Erythroblast (primary cell): ENCODE data around the gene COMMD3.
A peak's percentile ranks its signal among the peaks of the same experiment; 100 is the strongest.

Experiments
- DNase-seq, 2 experiments: peaks; one replicate each; lab custom pipeline; 2025; lab: John Stamatoyannopoulos, UW
- GATA1 ChIP-seq: IDR thresholded peaks from 2 replicates; pipeline ENCODE4 v1.6.1; 2011; ENCODE audit warnings: low read depth, mild to moderate bottlenecking, control low read depth, low read length, moderate library complexity
- POLR2A ChIP-seq: IDR thresholded peaks from 2 replicates; pipeline ENCODE4 v1.6.1; 2011; ENCODE audit warnings: mild to moderate bottlenecking, low read length

Gene COMMD3

DNA sequence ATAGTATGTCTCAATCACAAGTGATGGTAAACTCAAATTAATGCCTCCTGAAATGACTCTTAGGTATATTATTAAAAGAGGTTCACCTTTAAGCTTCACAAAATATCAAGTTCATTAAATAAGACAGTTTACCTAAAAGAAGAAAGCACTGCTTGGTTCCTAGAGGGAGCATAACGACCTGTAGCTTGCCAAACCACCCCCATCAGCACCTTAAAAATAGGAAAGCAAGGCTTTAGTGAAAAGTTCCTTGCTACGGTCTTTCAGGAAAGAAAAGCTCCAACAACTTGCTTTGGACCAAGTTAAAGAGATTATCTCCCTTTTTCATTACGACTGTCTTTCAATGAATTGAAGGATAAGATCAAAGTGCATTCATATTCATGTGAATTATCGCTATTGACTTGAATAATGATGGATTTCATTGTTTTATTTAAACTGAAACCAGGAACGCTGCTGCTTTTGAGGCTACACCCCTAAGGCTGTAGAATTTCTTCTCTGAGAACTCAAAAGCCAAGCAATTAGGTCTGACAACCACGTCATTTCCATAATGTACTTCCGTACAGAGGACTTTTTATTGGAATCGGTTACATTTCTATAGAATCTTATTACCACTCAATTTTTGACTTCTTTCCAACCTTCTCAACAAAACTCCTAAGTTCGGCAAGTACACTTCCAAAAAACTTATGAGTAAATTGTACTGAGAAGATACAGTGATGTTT lies 22.2 kb downstream of the COMMD3 start:
- TF ChIP-seq GATA1 (no peak), POLR2A (no peak)
- peak in 1 of 2 experiments; percentile 55 for DNase-seq

- TF ChIP-seq POLR2A, result no peak
- no peak for TF ChIP-seq GATA1
- DNase-seq, result peak in 1 of 2 experiments; percentile 51
Observed at GRCh38 chr10:22338931-22339330, 22.7 kb downstream of the COMMD3 start.

GRCh38 chr10:22339761-22340328 lies 23.7 kb downstream of the COMMD3 start:
- DNase-seq, result no peak
- no peak for TF ChIP-seq GATA1
- TF ChIP-seq POLR2A, result no peak

- DNase-seq, result peak; percentile 90 to 94
- TF ChIP-seq GATA1 (no peak), POLR2A (peak; percentile 79)
Observed at GRCh38 chr10:22340329-22341189, 24.4 kb downstream of the COMMD3 start.

DNA sequence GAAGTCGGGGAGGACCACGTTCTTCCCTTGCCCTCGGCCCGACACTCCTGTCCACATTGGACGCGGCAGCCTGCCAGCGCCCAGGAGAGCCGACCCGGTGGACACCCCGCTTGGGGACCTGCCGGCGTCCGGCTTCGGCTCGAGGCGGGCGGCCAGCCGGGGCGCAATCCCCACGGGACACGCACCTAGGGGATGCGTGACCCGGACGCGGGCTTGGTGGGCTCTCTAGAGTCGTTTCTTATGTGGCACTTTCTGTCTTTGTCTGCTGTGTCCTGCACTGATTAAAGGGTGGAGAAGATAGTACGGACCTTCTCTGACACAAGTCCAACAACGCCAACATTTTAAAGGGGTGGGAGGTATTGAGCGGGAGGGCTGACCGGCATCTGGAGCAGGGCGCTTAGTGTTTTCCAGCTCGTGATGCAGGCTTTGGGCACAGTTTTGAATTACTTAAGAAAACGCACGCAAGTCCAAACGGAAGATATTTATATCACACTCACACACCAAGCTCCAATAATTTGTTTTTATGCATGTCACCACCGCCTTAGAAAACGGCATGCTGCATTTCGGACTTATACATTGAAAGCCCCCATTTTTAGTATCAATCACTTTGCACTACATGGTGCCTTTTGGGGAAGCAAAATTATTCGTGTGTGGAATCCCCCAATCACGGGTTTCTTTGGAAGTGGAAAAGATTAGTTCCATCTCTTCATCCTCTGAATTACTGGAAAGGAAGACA lies 25.2 kb downstream of the COMMD3 start:
- TF ChIP-seq GATA1 (no peak), POLR2A (no peak)
- peak in 1 of 2 experiments; percentile 55 for DNase-seq

DNA sequence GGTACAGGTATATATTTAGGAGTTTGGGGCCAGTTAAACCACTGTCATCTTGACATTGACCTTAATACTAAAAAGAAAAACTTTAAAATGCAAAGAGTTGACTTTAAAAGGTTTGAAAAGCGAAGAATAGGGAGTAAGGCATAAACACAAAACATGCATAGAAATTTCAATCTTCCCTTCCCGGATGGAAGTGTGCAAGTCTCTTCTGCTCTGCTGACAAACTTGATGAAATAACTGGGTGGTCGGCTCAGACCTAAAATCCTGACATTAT lies 25.7 kb downstream of the COMMD3 start:
- no peak for TF ChIP-seq GATA1
- TF ChIP-seq POLR2A, result no peak
- no peak for DNase-seq

DNA sequence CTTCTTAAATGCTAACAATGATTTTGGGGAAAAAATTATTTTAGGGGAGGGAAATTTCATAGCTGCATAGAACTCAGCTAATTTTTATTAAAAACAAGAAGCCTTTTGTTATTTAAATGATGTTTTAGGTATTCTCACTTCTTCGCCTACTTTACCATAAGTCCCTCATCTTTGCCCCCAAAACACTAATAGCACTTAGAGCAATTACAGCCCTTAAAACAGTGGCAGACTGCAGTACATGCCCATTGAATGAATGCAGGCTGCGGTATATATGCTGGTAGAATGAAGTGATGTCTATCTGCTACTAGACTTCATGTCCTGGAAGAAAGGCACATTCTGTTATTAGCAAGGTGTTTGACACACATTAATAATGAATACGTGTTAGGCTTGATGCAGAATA lies 26.2 kb downstream of the COMMD3 start:
- no peak for TF ChIP-seq GATA1
- TF ChIP-seq POLR2A, result no peak
- peak; percentile 22 to 49 for DNase-seq

GRCh38 chr10:22343731-22344130 lies 27.5 kb downstream of the COMMD3 start:
- peak in 1 of 2 experiments; percentile 33 for DNase-seq
- no peak for TF ChIP-seq GATA1
- no peak for TF ChIP-seq POLR2A

- peak in 1 of 2 experiments; percentile 45 for DNase-seq
- TF ChIP-seq GATA1, result no peak
- TF ChIP-seq POLR2A, result no peak
Observed at GRCh38 chr10:22344249-22344648, 28.1 kb downstream of the COMMD3 start.

- DNase-seq, result no peak
- TF ChIP-seq GATA1 (no peak), POLR2A (no peak)
Observed at GRCh38 chr10:22344781-22345300, 28.7 kb downstream of the COMMD3 start.

GRCh38 chr10:22345301-22346095 lies 29.3 kb downstream of the COMMD3 start, which contains the start of gene SPAG6:
Gene SPAG6, plus strand, starts transcription at chr10:22345496. Its CDS starts 116 bp downstream, at chr10:22345612.
- DNase-seq, result peak; percentile 81 to 86
- no peak for TF ChIP-seq POLR2A
- TF ChIP-seq GATA1, result no peak

GRCh38 chr10:22346096-22346661 lies 30.0 kb downstream of the COMMD3 start:
- DNase-seq, result peak in 1 of 2 experiments; percentile 29
- no peak for TF ChIP-seq GATA1
- no peak for TF ChIP-seq POLR2A
